Keratinocyte (primary cell): Measurements from ENCODE around the gene CD55. TPM values are rescaled to one million over a fixed set of nuclear protein-coding genes. Genes with fewer than 3 reads are reported as not detected.

Experiments used
- DNase-seq: peaks from one replicate; pipeline ENCODE4 v3.0.0-alpha.2; 2011; ENCODE audit warnings: low read depth, missing footprints, low spot score
- FAIRE-seq: peaks from 2 replicates; lab custom pipeline; 2011; peaks lifted over from hg19 to GRCh38; lab: Jason Lieb, UNC
- H2AFZ ChIP-seq: 2 replicates; pipeline ENCODE4 v1.6.0; 2012; ENCODE audit warnings: low read length, control low read depth, inconsistent platforms; ENCODE audit not compliant: control insufficient read depth
- H3K27ac ChIP-seq: 2 replicates; pipeline ENCODE4 v1.5.1; 2011; ENCODE audit warnings: low read length; ENCODE audit not compliant: control insufficient read depth, insufficient read depth
- H3K27me3 ChIP-seq: 3 replicates; pipeline ENCODE4 v1.6.0; 2011; ENCODE audit warnings: low read length; ENCODE audit not compliant: control insufficient read depth, insufficient read depth; ENCODE audit errors: extremely low read depth
- H3K36me3 ChIP-seq, 2 experiments: 2 replicates in 1 of 2; 3 replicates in 1 of 2; pipeline ENCODE4 v1.5.1; 2011; ENCODE audit warnings: low read length in 2 of 2, mild to moderate bottlenecking in 1 of 2; ENCODE audit not compliant: control insufficient read depth in 2 of 2, insufficient read depth in 2 of 2; ENCODE audit errors: extremely low read depth in 1 of 2
- H3K4me1 ChIP-seq: 3 replicates; pipeline ENCODE4 v1.5.1; 2011; ENCODE audit warnings: low read length; ENCODE audit not compliant: control insufficient read depth, insufficient read depth; ENCODE audit errors: extremely low read depth
- H3K4me2 ChIP-seq: 3 replicates; pipeline ENCODE4 v1.6.0; 2011; ENCODE audit warnings: low read depth, low read length; ENCODE audit not compliant: control insufficient read depth, insufficient read depth; ENCODE audit errors: extremely low read depth
- H3K4me3 ChIP-seq, 3 experiments: fragments of 200-600 bp in 1 of 3; sonication (generic) in 1 of 3; 2 replicates in 2 of 3; 3 replicates in 1 of 3; pipeline ENCODE4 v1.5.1; 2011 to 2016; ENCODE audit warnings: low read length in 3 of 3, mild to moderate bottlenecking in 3 of 3, control low read depth in 2 of 3, inconsistent platforms in 1 of 3, low read depth in 1 of 3, mixed read lengths in 1 of 3, mixed run types in 1 of 3, moderate library complexity in 1 of 3; ENCODE audit not compliant: control insufficient read depth in 2 of 3, insufficient read depth in 2 of 3; ENCODE audit errors: extremely low read depth in 1 of 3
- H3K79me2 ChIP-seq: 2 replicates; pipeline ENCODE4 v1.6.0; 2012; ENCODE audit warnings: low read length; ENCODE audit not compliant: control insufficient read depth, insufficient read depth
- H3K9ac ChIP-seq: 3 replicates; pipeline ENCODE4 v1.6.0; 2011; ENCODE audit warnings: low read length; ENCODE audit not compliant: control insufficient read depth, insufficient read depth; ENCODE audit errors: extremely low read depth
- H3K9me1 ChIP-seq: 3 replicates; pipeline ENCODE4 v1.6.0; 2011; ENCODE audit warnings: low read length; ENCODE audit not compliant: control insufficient read depth, insufficient read depth; ENCODE audit errors: extremely low read depth
- H3K9me3 ChIP-seq: 2 replicates; pipeline ENCODE4 v1.5.1; 2012; ENCODE audit warnings: low read depth, low read length; ENCODE audit not compliant: control insufficient read depth
- H4K20me1 ChIP-seq: 3 replicates; pipeline ENCODE4 v1.6.0; 2011; ENCODE audit warnings: low read length; ENCODE audit not compliant: control insufficient read depth, insufficient read depth; ENCODE audit errors: extremely low read depth
- CTCF ChIP-seq, 3 experiments: IDR thresholded peaks in 1 of 3; conservative IDR thresholded peaks in 1 of 3; optimal IDR thresholded peaks in 1 of 3; 2 replicates in 2 of 3; 3 replicates in 1 of 3; pipeline versions ENCODE3 to v1.5.1; 2011; ENCODE audit warnings: low read length in 3 of 3, mild to moderate bottlenecking in 3 of 3, moderate library complexity in 2 of 3, control low read depth in 1 of 3, inconsistent platforms in 1 of 3; ENCODE audit not compliant: insufficient read depth in 2 of 3; ENCODE audit errors: extremely low read depth in 1 of 3
- EZH2 ChIP-seq: IDR thresholded peaks from one replicate; pipeline ENCODE4 v1.6.1; 2012; ENCODE audit warnings: inconsistent platforms, mild to moderate bottlenecking, low read length, moderate library complexity
- dilution Hi-C: fragments of 300-500 bp; cut with MboI; formaldehyde crosslinking; loops from one replicate; pipeline ENCODE4 v1.7.0; 2020; ENCODE audit warnings: low sequenced_read_pairs; ENCODE audit not compliant: extremely low pct_ligation_motif_present
- polyA plus RNA-seq, 5 experiments: library from polyadenylated mRNA; depleted of rRNA in 3 of 5; stranded (reverse) in 3 of 5; stranded (forward) in 1 of 5; unstranded in 1 of 5; fragments of >200 nt; gene quantifications; 1 replicate in 1 of 5; 2 replicates in 3 of 5; 3 replicates in 1 of 5; pipeline versions ENCODE4 v1.2.1 to v1.2.3, GENCODE V29; 2011 to 2012; ENCODE audit warnings: missing spikeins in 2 of 5, low read depth in 1 of 5, low replicate concordance in 1 of 5

The CD55 gene
- polyA plus RNA-seq, 1 donor (not counting 4 experiments of a cell fraction or from before 2014, with no cell fraction given), result 37.3 TPM

- Histone ChIP-seq H4K20me1 (no peaks in the 10 kb centered on the region), H3K27ac (no peak overlapping the region), H3K79me2 (no peaks in the 10 kb centered on the region), H2AFZ (no peak overlapping the region), H3K4me1 (peaks cover 3% of the 10 kb centered on the region), H3K9me1 (no peaks in the 10 kb centered on the region), H3K4me2 (no peak overlapping the region), H3K9ac (no peak overlapping the region), H3K9me3 (no peaks in the 10 kb centered on the region), H3K27me3 (no peaks in the 10 kb centered on the region), H3K4me3 (no peak overlapping the region), H3K36me3 (no peaks in the 10 kb centered on the region)
- dilution Hi-C loops, result no loop called here
- FAIRE-seq, result no peak
- TF ChIP-seq EZH2, result no peak
- TF ChIP-seq CTCF (optimal IDR thresholded peaks at IDR 0.05 in 1 of 3, IDR thresholded peaks at IDR 0.05 in 1 of 3, conservative IDR thresholded peaks at IDR 0.05 in 1 of 3; ENCODE audit: extremely low read depth in 1 of 3, insufficient read depth in 2 of 3, low read length in 3 of 3), result no peak
- no peak for DNase-seq
Measured at GRCh38 chr1:207398986-207399385, 77.5 kb downstream of the CD55 start.

GRCh38 chr1:207401578-207401977 lies 80.1 kb downstream of the CD55 start:
- DNase-seq (no peak), FAIRE-seq (no peak)
- no peaks in the 10 kb centered on the region for H3K36me3 ChIP-seq
- H3K9ac ChIP-seq, result no peak overlapping the region
- no peaks in the 10 kb centered on the region for H3K9me1 ChIP-seq
- H3K4me2 ChIP-seq, result no peak overlapping the region
- TF ChIP-seq EZH2 (no peak), CTCF (optimal IDR thresholded peaks at IDR 0.05 in 1 of 3, IDR thresholded peaks at IDR 0.05 in 1 of 3, conservative IDR thresholded peaks at IDR 0.05 in 1 of 3; ENCODE audit: extremely low read depth in 1 of 3, insufficient read depth in 2 of 3, low read length in 3 of 3) (peak in 1 of 3 experiments; percentile 9)
- H3K27me3 ChIP-seq, result no peaks in the 10 kb centered on the region
- H3K4me1 ChIP-seq, result no peaks in the 10 kb centered on the region
- dilution Hi-C loops, result no loop called here
- H3K79me2 ChIP-seq, result no peaks in the 10 kb centered on the region
- H3K4me3 ChIP-seq, result no peak overlapping the region
- no peaks in the 10 kb centered on the region for H3K9me3 ChIP-seq
- H4K20me1 ChIP-seq, result no peaks in the 10 kb centered on the region
- no peak overlapping the region for H2AFZ ChIP-seq
- H3K27ac ChIP-seq, result no peak overlapping the region
